ENCODE results near the gene HEXA.

- TF ChIP-seq CTCF (IDR thresholded peaks at IDR 0.05; ENCODE audit: insufficient read depth, low read length) (no peak), POLR2AphosphoS5 (IDR thresholded peaks at IDR 0.05; ENCODE audit: low read depth) (no peak), REST (IDR thresholded peaks at IDR 0.05; ENCODE audit: insufficient replicate concordance, low read depth) (no peak), SPI1 (IDR thresholded peaks at IDR 0.05; ENCODE audit: borderline replicate concordance, low read depth) (no peak), GABPA (IDR thresholded peaks at IDR 0.05; ENCODE audit: low read depth) (no peak)
These were observed 6.3 kb upstream of the HEXA start for GRCh38 chr15:72382146-72382545.

Measured in HL-60 (cell line).